AG10803 (cell line): ENCODE results near the gene HTR3C.

Experiments
- DNase-seq: peaks from one replicate; pipeline ENCODE4 v3.0.0; 2010; ENCODE audit warnings: low read depth
- H3K4me3 ChIP-seq: 2 replicates; pipeline ENCODE4 v1.5.1; 2011; ENCODE audit warnings: mild to moderate bottlenecking, low read length, control low read depth
- CTCF ChIP-seq: conservative IDR thresholded peaks from 2 replicates; pipeline ENCODE4 v1.5.1; 2011; ENCODE audit warnings: mild to moderate bottlenecking, low read length, control low read depth, inconsistent platforms

Gene HTR3C

GRCh38 chr3:184039414-184039813 lies 13.4 kb upstream of the HTR3C start:
- H3K4me3 ChIP-seq, result no peak overlapping the region
- peak; percentile 4 for DNase-seq
- no peak for TF ChIP-seq CTCF

- TF ChIP-seq CTCF, result peak; percentile 53
- H3K4me3 ChIP-seq, result no peak overlapping the region
- DNase-seq, result peak; percentile 38
These were observed 12.8 kb upstream of the HTR3C start for GRCh38 chr3:184040010-184040409.

GRCh38 chr3:184042617-184043016 lies 10.2 kb upstream of the HTR3C start:
- TF ChIP-seq CTCF, result no peak
- no peak for DNase-seq

GRCh38 chr3:184045995-184046394 lies 6.9 kb upstream of the HTR3C start:
- no peak overlapping the region for H3K4me3 ChIP-seq
- TF ChIP-seq CTCF, result no peak
- DNase-seq, result no peak

More at GRCh38 chr3:184042617-184043016, 10.2 kb upstream of the HTR3C start:
- no peak overlapping the region for H3K4me3 ChIP-seq

GRCh38 chr3:184050217-184050847 lies 2.5 kb upstream of the HTR3C start:
- no peak overlapping the region for H3K4me3 ChIP-seq
- no peak for DNase-seq
- no peak for TF ChIP-seq CTCF

- no peak for TF ChIP-seq CTCF
- no peak overlapping the region for H3K4me3 ChIP-seq
- DNase-seq, result peak; percentile 46
These were observed 5.2 kb downstream of the HTR3C start for GRCh38 chr3:184058029-184058428.

- DNase-seq, result no peak
- H3K4me3 ChIP-seq, result no peak overlapping the region
- TF ChIP-seq CTCF, result no peak
These were observed 6.6 kb downstream of the HTR3C start for GRCh38 chr3:184059424-184059823.
